Astrocyte of the spinal cord (primary cell): ENCODE results near the gene HOXD8.

ENCODE experiments used
- DNase-seq: peaks from one replicate; pipeline ENCODE4 v3.0.0; 2011; ENCODE audit warnings: low read depth, low spot score
- H3K4me3 ChIP-seq: 2 replicates; pipeline ENCODE4 v1.5.1; 2011; ENCODE audit warnings: low read depth, mild to moderate bottlenecking, low read length, moderate library complexity
- in situ Hi-C: cut with HindIII; loops from 2 replicates; pipeline ENCODE4 v1.10.0; 2017; ENCODE audit warnings: low sequenced_read_pairs
- TF ChIP-seq, protein P1 (sequence below): IDR thresholded peaks from 2 replicates; pipeline ENCODE4 v1.5.1; 2012; ENCODE audit warnings: low read depth, mild to moderate bottlenecking, low read length, inconsistent platforms

The HOXD8 gene

DNA sequence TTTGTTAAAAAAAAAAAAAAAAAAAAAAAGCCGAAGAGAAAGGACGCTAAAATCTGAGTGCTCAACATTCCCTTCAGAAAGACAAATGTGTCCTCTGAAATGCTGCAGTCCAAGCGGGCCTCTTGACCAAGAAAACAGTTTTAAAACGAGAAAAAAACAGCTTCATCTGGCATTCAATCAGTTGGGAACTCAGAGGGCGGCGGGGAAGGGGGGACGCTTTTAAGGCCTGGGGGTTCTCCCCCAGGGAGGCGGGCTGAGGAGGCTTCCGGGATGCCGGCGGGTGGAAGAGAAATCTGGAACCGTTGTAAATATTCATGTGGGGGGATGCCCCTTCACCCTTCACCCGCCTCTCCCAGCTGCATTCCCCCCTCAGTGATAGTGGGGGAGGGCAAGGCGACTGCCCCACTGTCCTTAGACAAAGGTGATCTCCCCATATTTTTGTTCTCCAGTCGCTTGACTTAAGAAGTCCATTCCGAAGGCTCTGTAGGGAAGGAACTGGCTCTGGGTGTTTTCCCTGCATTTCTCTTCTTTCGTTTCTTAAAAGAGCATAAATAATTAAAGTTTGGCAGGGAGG lies 25.7 kb upstream of the HOXD8 start:
- in situ Hi-C loops: no loop called here
- TF ChIP-seq, protein P1, sequence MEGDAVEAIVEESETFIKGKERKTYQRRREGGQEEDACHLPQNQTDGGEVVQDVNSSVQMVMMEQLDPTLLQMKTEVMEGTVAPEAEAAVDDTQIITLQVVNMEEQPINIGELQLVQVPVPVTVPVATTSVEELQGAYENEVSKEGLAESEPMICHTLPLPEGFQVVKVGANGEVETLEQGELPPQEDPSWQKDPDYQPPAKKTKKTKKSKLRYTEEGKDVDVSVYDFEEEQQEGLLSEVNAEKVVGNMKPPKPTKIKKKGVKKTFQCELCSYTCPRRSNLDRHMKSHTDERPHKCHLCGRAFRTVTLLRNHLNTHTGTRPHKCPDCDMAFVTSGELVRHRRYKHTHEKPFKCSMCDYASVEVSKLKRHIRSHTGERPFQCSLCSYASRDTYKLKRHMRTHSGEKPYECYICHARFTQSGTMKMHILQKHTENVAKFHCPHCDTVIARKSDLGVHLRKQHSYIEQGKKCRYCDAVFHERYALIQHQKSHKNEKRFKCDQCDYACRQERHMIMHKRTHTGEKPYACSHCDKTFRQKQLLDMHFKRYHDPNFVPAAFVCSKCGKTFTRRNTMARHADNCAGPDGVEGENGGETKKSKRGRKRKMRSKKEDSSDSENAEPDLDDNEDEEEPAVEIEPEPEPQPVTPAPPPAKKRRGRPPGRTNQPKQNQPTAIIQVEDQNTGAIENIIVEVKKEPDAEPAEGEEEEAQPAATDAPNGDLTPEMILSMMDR: no peak
- DNase-seq: no peak
- no peak overlapping the region for H3K4me3 ChIP-seq

DNA sequence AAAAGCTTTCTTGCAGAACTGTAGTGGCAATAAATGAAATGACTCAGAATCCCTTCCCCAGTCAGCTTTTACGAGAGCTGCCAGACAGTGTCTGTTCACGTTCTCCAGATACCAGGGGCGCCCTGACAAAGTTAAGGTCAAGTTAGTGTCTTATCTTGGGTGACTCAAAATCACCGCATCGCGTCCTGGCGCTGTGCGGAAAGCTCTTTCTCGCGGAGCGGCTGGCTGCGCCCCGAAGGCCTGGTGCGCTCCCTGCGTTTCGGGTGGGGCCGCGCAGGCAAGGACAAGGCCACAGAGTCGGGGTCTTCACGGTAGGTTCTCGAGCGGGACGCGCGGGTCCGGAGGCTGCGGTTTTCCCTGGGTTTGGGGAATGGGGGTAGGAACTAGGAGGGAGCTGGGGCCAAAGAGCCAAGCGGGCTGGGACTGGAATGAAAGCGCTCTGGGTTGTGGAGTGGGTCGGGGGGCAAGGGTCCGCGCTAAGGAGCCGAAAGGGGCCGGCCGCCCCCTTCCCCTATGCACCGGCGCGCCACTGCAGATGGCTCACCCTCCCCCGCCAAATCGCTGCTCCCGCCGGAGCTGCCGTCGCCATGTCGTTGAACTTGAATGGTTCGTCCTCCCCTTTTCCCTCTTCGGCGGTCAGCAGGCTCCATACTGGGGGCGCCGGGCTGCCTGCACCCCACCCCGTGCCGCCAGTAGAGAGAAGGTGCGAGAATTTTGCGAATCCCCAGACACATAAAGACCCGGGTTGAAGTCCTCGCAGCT lies 25.0 kb upstream of the HOXD8 start:
- DNase-seq: no peak

DNA sequence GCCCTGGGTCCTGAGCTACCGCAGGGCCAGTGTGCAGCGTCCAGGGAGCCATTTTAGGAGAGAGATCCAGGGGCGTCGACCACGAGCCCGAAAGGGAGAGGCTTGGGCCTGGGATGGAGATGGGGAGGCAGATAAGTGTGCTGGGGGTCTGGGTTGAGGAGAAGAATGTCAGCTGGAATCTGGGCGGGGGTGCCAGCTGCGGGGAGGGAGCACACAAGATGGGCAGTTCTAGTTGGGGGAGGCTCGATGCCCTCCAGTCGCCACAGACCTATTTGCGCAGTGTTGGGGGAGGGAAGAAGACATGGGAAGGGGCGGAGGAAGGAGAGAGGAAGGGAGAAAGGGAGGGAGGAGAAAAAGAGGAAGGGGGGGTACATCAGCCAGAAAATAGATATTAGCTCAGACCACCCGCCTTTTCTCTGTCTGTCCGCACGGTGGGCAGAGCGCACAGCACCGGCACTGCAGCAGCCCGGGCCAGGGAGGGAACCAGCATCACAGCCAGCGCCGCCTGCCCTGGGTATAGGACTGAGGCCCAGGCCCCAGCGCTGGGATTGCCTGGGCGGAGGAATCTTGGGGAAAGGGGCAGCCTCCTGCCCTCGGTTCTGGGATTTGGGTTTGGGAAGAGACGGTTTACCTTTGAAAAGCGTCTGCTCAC lies 24.3 kb upstream of the HOXD8 start:
- in situ Hi-C loops: no loop called here
- DNase-seq: no peak
- TF ChIP-seq, protein P1: no peak
- no peak overlapping the region for H3K4me3 ChIP-seq

More for the DNA sequence above, 25.0 kb upstream of the HOXD8 start:
- in situ Hi-C loops: no loop called here
- no peak overlapping the region for H3K4me3 ChIP-seq
- TF ChIP-seq, protein P1: no peak

DNA sequence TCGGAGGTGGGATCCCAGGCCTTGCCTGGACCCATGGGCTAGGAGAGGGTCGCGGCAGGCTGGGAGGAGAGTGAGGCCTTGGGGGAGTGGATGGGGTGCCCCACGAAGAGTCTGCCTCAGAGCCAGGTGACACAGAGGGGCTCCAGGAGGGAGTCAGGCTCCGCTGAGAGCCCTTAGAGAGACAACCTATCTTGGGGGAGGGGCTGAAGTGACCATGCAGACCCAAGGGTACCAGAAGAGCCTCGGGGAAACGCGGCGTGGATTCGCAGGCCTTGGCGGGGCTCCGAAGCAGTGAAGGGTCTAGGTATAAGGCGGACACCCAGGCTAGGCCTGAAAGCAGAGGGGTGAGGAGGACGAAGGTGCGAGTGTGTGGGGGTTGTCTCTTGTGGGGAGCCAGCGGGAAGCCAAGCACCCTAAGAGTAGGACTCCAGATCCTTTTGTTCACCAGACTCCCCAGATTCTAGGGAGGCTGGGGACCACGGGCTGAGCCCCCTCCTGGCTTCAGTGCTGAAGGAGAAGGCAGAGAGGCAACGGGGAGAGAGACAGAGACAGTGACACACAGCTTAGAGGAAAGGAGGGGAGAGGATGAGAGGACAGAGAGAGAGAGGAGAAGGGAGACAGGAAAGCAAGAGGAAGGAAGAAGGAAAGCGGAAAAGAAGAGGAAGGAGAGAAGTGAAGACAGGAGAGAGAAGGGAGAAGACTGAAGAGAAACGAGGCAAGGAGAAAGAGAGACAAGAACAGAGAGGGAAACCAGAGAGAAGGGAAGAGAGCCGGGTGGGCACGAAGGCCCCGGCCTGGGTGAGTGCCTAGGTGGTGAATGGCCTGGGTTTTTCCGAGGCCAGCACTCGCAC lies 23.6 kb upstream of the HOXD8 start:
- H3K4me3 ChIP-seq: no peak overlapping the region
- TF ChIP-seq, protein P1: no peak
- in situ Hi-C loops: no loop called here

DNA sequence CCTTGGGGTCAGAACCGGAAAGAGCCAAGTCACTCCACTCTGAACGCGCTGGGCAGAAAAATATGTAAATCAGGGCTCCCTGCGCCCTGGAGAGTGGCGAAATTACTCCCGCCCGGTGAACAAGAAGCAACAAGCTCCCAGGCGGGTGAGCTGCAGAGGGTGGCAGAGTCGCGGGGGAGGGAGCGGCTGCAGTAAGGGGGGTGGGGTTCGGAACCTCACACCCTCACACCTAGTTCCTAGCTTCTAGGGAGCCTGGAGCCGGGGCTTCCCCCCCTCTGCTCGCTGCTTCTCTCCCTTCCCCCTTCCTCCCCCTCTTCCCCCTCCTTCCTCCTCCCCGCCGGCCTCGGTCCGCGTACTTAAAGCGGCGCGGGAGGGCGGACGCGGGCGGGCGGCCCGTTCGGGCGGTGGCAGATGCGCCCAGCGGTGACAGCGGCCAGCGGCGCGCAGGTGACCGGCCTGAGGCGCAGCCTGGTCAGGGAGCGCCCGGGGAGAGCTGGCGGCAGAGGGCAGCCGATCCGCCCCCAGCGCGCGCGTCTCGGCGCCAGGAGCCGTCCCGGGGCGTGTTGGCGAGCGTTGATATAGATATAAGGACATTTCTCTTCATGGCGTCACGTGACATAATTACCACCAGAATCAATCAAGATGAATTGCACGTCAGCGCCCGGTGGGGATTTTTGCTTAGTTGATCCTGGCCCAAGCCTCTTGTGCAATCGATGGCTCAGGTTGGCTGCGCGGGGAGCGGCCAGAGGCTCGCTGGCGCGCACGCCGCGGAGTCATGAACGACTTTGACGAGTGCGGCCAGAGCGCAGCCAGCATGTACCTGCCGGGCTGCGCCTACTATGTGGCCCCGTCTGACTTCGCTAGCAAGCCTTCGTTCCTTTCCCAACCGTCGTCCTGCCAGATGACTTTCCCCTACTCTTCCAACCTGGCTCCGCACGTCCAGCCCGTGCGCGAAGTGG lies 22.6 kb upstream of the HOXD8 start, which contains the start of gene HOXD11:
Gene HOXD11 (plus strand): TSS at position 700 of the 959 bp plus-strand sequence. CDS start 76 bp downstream, at position 776.
- TF ChIP-seq, protein P1: no peak
- DNase-seq: no peak
- in situ Hi-C loops: no loop called here
- no peak within 1 kb of the TSS for H3K4me3 ChIP-seq

More for the DNA sequence above, 23.6 kb upstream of the HOXD8 start:
- no peak for DNase-seq
